Psoas muscle (tissue), 8 donors: ENCODE data around the gene CTPS2. TPM values are rescaled to one million over a fixed set of nuclear protein-coding genes. Genes with fewer than 3 reads are reported as not detected.
A peak's percentile ranks its signal among the peaks of the same experiment; 100 is the strongest.
"Not testable (repeated sequence)": the region's sequence is repeated elsewhere in the genome, so short reads cannot be mapped to it uniquely, and the experiment has no call there.

ENCODE experiments used
- ATAC-seq, 4 donors: fragments of 200-7000 bp; cut with Tn5 transposase; one replicate each; pipeline ENCODE4 v1.9.1; 2020; ENCODE audit warnings: moderate library complexity in 3 of 4, mild to moderate bottlenecking in 2 of 4
- DNase-seq, 2 donors: peaks; one replicate each; pipeline ENCODE4 v3.0.0-alpha.2; 2020
- H3K27ac ChIP-seq: fragments of 200-600 bp; one replicate; pipeline ENCODE4 v1.8.0; 2022
- H3K27me3 ChIP-seq, 3 donors: fragments of 200-600 bp in 1 of 3; one replicate each; pipeline versions ENCODE4 v1.6.1 to v1.8.0; 2013 to 2022; ENCODE audit warnings: low read length in 2 of 3, mild to moderate bottlenecking in 2 of 3, moderate library complexity in 1 of 3; ENCODE audit not compliant: insufficient read depth in 3 of 3
- H3K36me3 ChIP-seq, 2 donors: fragments of 200-600 bp in 1 of 2; one replicate each; pipeline versions ENCODE4 v1.6.1 to v1.8.0; 2013 to 2022; ENCODE audit warnings: low read depth in 1 of 2, mild to moderate bottlenecking in 1 of 2, moderate library complexity in 1 of 2; ENCODE audit not compliant: insufficient read depth in 1 of 2
- H3K4me1 ChIP-seq: fragments of 200-600 bp; one replicate; pipeline ENCODE4 v1.8.0; 2022
- H3K4me3 ChIP-seq: fragments of 200-600 bp; one replicate; pipeline ENCODE4 v1.8.0; 2022; ENCODE audit warnings: mild to moderate bottlenecking
- H3K9me3 ChIP-seq: fragments of 200-600 bp; one replicate; pipeline ENCODE4 v1.8.0; 2022
- CTCF ChIP-seq: fragments of 200-600 bp; IDR thresholded peaks from one replicate; pipeline ENCODE4 v1.8.0; 2022; ENCODE audit warnings: antibody characterized with exemption
- WGBS, 3 donors: extraction: QIAGEN DNeasy Blood & Tissue Kit; methylation state at CpG; one replicate each; pipeline versions ENCODE4 v1.1.6 to v1.1.7; 2013; 5-methylcytosine and 5-hydroxymethylcytosine counted together
- intact Hi-C, 2 donors: fragments of 100-400 bp; cut with DNase I; formaldehyde crosslinking; loops; one replicate each; pipeline versions ENCODE4 v1.11.0 to v1.14.2; 2022
- polyA plus RNA-seq, 3 donors: library from polyadenylated mRNA; stranded (reverse); fragments of 200-250 nt; gene quantifications; one replicate each; pipeline ENCODE4 v1.2.3, GENCODE V29; 2013
- total RNA-seq, 4 donors: library from RNA; stranded (reverse); fragmentation: NEBNext Ultra II Directional in 2 of 4; extraction: Animal tissue kit (Norgen Biotek cat#: 25700) in 2 of 4; gene quantifications; one replicate each; pipeline versions ENCODE4 v1.2.1 to v1.2.4, GENCODE V29; 2021 to 2023
- donor health status: healthy with polysubstance abuse.
- donor health status: DM: no; HTN: no; CAD: no; lungs with moderate emphysema.
- donor health status: Bipolar disorder and iron deficiency.
- donor health status: healthy.
- donor health status: DM: yes; HTN: yes; CAD: no.
- donor health status: DM: no; HTN: no; CAD: no.
- donor health status: DM: no; HTN: no; CAD: no.
- donor health status: DM: yes; HTN: yes; CAD: no.

The CTPS2 gene
- total and polyA plus RNA-seq, 7 donors: 1.1 to 3.8 (median 2.5) TPM

DNA sequence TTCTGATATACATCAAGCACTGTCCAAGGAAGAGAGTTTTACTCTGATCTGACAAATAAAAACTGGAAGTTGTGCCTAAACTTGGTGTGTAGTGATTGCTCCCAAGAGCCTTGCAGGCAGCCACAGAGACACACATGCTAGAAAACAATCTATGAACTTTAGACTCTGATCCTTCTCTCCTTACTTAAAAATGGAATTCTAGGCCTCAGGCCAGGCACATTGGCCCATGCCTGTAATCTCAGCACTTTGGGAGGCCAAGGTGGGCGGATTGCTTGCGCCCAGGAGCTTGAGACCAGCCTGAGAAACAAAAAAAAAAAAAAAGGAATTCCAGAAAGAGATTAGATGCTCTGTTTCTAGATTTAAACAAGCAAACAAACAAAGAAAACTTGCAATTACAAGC is 108.1 kb downstream of the CTPS2 start:
- no peak for TF ChIP-seq CTCF
- Histone ChIP-seq H3K4me1 (peaks cover 4% of the 10 kb centered on the region), H3K27me3 (no peaks in the 10 kb centered on the region), H3K36me3 (no peaks in the 10 kb centered on the region), H3K27ac (peak overlapping the region; percentile 62), H3K4me3 (no peak overlapping the region), H3K9me3 (no peaks in the 10 kb centered on the region)
- DNase-seq (no peak), ATAC-seq (no peak)
- WGBS, 3 donors: 42 to 52% (median 44%) methylated on average over 2 of the region's 2 CpGs
- intact Hi-C loops: no loop called here

- DNase-seq (no peak), ATAC-seq (no peak)
- peaks cover 4% of the 10 kb centered on the region for H3K4me1 ChIP-seq
- no peaks in the 10 kb centered on the region for H3K27me3 ChIP-seq
- H3K36me3 ChIP-seq: no peaks in the 10 kb centered on the region
- WGBS, 3 donors: 65 to 75% (median 75%) methylated on average over 4 of the region's 4 CpGs
- intact Hi-C loops: no loop called here
- no peak for TF ChIP-seq CTCF
- no peaks in the 10 kb centered on the region for H3K9me3 ChIP-seq
- H3K27ac ChIP-seq: peak overlapping the region; percentile 62
- H3K4me3 ChIP-seq: no peak overlapping the region
Measured at GRCh38 chrX:16603822-16604221, 108.6 kb downstream of the CTPS2 start.

GRCh38 chrX:16603235-16603634 is 109.2 kb downstream of the CTPS2 start:
- H3K4me3 ChIP-seq, H3K4me1 ChIP-seq, intact Hi-C loops, H3K9me3 ChIP-seq, DNase-seq, H3K36me3 ChIP-seq, ATAC-seq, H3K27me3 ChIP-seq: not testable (repeated sequence)
- 79 to 94% (median 81%) methylated on average over 4 to 6 of the region's 6 CpGs for WGBS, 3 donors
- peak overlapping the region; percentile 62 for H3K27ac ChIP-seq

- no peak for TF ChIP-seq CTCF
- Histone ChIP-seq H3K9me3 (no peaks in the 10 kb centered on the region), H3K4me1 (peaks cover 4% of the 10 kb centered on the region), H3K36me3 (no peaks in the 10 kb centered on the region), H3K27me3 (no peaks in the 10 kb centered on the region), H3K4me3 (no peak overlapping the region), H3K27ac (peak overlapping the region; percentile 68)
- peak; percentile 89 to 93 (median 92) for ATAC-seq
- intact Hi-C loops: no loop called here
- 26 to 51% (median 31%) methylated on average over 4 of the region's 4 CpGs for WGBS, 3 donors
- DNase-seq: peak; percentile 21 to 72
Measured at GRCh38 chrX:16601885-16602284, 110.6 kb downstream of the CTPS2 start.

DNA sequence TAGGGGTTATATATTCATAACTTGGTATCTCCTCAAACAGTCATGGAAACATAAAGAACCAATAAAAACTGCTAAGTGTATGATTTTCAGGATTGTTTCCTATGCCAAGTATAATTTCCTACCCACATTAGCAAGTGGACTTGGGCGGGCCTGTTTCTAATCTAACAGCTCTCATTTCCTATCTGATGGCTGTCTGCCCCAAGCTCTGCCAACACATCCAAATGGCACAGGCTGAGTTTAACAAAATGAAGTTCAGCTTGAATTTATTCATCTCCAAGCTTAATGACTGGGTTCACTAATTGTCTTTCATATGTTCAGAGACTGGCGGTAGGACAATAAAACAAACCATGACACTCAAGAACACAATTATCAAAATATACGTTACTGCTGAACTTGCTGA is 118.0 kb downstream of the CTPS2 start:
- Histone ChIP-seq H3K27ac (no peak overlapping the region), H3K4me3 (no peak overlapping the region), H3K9me3 (peaks cover 3% of the 10 kb centered on the region), H3K4me1 (no peaks in the 10 kb centered on the region), H3K27me3 (no peaks in the 10 kb centered on the region), H3K36me3 (no peaks in the 10 kb centered on the region)
- intact Hi-C loops: no loop called here
- ATAC-seq (no peak), DNase-seq (no peak)
- TF ChIP-seq CTCF: no peak
- 67 to 76% (median 70%) methylated on average over 3 of the region's 3 CpGs for WGBS, 3 donors
